ENCODE results near the gene MUC5B.

DNA sequence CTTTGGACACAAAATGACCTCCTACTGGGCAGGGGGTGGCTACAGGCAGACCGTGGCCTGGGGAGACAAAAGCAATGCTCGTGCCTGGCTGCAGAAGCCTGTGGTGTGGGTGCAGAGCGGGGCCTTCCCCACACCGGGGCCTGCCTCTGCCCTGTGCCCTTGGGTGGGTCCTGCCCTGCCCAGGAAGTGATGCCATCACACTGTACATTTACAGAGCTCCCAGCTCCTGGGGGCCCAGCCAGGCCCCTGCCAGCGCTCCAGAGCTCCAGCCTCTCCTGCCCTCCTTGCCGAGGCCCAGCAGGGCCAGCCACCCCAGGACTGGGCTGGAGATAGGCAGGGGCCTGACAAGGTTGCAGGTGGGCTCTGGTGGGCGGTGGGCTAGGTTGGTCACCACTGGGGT is 40.1 kb downstream of the MUC5B start:
- TF ChIP-seq, protein P1, sequence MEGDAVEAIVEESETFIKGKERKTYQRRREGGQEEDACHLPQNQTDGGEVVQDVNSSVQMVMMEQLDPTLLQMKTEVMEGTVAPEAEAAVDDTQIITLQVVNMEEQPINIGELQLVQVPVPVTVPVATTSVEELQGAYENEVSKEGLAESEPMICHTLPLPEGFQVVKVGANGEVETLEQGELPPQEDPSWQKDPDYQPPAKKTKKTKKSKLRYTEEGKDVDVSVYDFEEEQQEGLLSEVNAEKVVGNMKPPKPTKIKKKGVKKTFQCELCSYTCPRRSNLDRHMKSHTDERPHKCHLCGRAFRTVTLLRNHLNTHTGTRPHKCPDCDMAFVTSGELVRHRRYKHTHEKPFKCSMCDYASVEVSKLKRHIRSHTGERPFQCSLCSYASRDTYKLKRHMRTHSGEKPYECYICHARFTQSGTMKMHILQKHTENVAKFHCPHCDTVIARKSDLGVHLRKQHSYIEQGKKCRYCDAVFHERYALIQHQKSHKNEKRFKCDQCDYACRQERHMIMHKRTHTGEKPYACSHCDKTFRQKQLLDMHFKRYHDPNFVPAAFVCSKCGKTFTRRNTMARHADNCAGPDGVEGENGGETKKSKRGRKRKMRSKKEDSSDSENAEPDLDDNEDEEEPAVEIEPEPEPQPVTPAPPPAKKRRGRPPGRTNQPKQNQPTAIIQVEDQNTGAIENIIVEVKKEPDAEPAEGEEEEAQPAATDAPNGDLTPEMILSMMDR (IDR thresholded peaks at IDR 0.05) = no peak
- no peak for TF ChIP-seq POLR2A (IDR thresholded peaks at IDR 0.05)
